HG03103 (cell line): ENCODE measurements around the gene INTS14.
"Not testable (repeated sequence)": the region's sequence is repeated elsewhere in the genome, so short reads cannot be mapped to it uniquely, and the experiment has no call there.

Source experiments
- ATAC-seq: cut with Tn5 transposase; IDR thresholded peaks from one replicate; pipeline ENCODE4 v1.9.1; 2021; ENCODE audit warnings: low read depth; ENCODE audit not compliant: unreplicated experiment

INTS14 gene

DNA sequence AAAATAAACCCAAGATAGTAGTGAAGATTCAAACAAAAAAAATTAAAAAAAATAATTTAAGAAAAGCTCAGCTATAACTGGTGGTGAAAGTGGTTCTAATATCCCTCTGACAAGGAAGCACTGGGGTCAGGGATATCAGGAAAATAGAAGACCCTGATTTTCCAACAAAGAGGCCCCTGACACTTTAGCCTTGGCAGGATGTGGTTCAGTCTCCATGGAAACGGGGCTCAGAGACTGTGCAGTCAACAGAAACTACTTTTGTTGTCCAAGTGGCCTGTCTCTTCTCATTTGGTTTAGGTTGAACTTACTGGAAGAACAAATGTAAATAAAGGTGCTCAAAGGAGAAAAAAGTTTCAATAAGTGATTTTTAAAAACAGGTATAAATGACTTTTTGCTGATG is 27.2 kb downstream of the INTS14 start:
- no peak for ATAC-seq

DNA sequence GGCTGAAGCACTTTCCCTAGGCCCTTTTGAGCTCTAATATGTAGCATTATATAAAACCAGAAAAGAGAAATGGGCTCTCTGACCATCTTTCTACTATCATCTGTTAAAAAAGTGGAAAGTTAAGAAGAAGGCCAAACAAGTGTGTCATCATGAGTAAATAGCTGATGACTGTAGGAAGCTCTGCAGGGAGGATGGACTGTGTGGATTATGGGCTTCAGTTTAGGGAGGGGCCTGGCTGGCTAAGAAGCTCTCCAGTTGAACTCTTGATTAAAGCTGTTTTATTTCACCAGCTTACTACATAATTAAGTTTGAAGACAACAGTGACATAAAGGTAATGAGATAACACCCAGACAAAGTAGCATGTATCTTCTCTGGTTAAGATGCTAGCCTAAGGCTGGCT is 30.6 kb downstream of the INTS14 start:
- no peak for ATAC-seq

- ATAC-seq, result no peak
Observed at GRCh38 chr15:65579762-65580161, 31.2 kb downstream of the INTS14 start.

- ATAC-seq, result no peak
Observed at GRCh38 chr15:65578904-65579728, 31.8 kb downstream of the INTS14 start.

DNA sequence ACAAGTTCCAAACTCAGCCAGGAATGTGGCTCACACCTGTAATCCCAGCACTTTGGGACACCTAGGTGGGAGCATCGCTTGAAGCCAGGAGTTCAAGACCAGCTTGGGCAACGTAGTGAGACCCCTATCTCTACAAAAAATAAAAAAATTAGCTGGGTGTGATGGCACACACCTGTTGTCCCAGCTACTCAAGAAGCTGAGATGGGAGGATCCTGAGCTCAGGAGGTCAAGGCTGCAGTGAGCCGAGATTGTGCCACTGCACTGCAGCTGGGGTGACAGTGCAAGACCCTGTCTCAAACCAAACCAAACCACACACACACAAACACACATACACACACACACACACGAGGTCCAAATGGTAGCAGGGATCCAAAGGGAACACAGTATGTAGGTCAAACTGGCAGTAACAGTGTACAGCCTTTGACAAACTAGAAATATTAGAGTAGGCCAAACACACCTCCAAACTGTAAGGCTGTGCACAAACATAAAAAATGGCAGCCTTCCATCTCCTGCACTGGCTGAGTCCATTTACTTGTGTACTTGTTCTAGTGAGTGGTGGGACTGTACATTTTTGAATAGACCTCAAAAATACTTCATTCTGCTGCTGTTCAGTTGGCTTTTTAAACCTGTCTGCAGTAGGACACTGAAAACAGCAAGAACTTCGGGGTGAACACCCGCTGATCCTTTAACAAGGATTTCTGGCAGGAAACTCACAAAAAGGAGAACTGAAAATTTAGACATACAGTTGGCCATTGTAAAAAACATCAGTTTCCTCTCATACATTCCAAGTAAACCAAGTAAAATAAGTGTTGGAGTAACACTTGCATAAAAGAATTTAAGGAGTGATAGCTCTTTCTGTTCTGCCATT is 33.6 kb downstream of the INTS14 start:
- ATAC-seq, result no peak

- ATAC-seq, result no peak
Observed at GRCh38 chr15:65576664-65577063, 34.3 kb downstream of the INTS14 start.

- no peak for ATAC-seq
Observed at GRCh38 chr15:65571971-65572370, 39.0 kb downstream of the INTS14 start.

DNA sequence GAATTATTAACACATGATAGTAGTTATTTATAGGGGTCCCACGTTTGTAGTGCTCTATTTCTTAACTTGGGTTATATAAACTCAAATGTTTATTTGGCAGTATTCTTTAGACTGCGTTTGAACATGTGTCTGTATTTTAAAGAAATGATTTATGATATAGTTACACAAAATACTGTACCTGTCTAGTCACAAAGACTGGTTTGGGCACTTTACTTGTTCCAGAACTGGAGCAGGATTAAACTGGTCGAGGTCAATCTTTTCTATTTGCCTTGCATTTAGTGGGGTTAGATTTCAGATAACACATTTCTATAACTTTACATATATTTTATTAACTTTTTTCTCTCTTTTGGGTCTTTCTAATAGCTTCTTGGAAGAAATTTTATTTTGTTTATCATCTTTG is 41.2 kb downstream of the INTS14 start:
- no peak for ATAC-seq

- ATAC-seq, result no peak
Observed at GRCh38 chr15:65561934-65562333, 49.0 kb downstream of the INTS14 start.

DNA sequence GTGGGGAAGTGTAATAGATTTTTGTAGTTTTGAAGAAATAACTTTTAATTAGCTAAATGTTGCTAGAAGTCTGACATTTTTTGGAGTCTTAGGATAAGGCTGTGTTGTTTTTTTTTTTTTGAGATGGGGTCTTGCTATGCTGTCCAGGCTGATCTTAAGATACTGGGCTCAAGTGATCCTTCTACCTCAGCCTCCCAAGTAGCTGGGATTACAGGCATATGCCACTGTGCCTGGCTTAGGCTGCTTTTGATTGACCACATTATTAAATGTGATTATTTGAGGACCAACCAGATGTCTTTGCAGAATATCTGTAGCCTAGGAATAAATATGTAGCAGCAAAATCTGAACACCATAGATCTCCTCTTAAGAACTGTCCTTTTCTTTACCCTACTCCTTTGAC is 51.0 kb downstream of the INTS14 start:
- no peak for ATAC-seq

DNA sequence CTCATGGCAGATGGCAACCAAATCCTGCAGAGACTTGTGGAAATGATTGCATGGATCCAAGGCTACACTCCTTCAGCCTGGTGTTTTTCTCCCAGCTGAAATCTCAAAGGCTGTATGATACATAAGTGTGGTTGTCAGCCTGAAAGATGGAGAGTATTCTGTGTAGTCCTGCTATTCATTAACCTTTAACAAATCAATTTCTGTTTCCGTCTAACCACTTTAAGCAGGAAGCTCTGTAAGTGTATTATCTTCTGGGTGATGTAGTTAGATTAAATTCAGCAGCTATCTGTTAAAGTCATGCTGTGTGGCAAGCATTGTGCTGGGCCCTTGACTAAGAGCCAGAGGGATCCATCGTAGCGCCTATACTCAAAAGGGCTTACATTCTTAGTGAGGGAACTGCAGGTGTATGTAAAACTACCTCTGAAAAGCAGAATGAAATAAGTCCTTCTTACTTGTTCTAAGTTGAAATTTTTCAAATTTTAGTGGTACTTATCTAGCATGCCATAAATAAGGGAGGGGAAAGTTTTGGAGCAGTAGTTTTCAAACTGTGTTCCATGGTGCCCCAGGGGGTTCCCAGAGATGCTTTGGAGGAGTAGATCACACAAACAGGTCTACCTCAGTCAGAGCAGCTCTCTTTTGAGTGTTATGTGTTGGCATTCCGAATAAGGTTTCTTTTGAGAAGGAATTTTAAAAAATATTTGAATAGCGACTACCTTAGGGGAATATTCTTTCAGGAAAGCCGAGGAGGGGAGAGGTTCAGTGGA is 51.8 kb downstream of the INTS14 start:
- ATAC-seq, result no peak

GRCh38 chr15:65558336-65558735 is 52.6 kb downstream of the INTS14 start:
- no peak for ATAC-seq

GRCh38 chr15:65556622-65557021 is 54.3 kb downstream of the INTS14 start:
- no peak for ATAC-seq

DNA sequence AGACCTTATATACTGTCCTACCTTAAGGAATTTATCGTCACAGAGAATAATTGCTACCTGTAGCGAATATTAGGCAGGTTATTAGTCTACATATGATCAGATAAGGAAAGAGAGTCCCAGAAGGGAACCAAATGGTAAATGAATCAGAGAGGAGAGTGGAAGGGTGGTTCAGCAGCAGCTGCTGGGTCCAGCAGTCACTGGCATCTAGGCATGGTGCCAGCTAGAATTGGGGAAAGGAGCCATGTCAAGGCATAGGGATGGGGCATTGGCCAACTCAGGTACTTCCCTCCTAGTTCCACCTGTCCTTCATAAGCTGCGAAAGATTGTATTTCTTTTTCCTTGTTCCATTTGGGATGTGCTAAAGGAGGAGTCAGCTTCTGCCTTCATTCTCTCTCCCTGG is 57.2 kb downstream of the INTS14 start:
- no peak for ATAC-seq

GRCh38 chr15:65552851-65553250 is 58.1 kb downstream of the INTS14 start:
- not testable (repeated sequence) for ATAC-seq

- ATAC-seq, result no peak
Observed at GRCh38 chr15:65551183-65551582, 59.7 kb downstream of the INTS14 start.

DNA sequence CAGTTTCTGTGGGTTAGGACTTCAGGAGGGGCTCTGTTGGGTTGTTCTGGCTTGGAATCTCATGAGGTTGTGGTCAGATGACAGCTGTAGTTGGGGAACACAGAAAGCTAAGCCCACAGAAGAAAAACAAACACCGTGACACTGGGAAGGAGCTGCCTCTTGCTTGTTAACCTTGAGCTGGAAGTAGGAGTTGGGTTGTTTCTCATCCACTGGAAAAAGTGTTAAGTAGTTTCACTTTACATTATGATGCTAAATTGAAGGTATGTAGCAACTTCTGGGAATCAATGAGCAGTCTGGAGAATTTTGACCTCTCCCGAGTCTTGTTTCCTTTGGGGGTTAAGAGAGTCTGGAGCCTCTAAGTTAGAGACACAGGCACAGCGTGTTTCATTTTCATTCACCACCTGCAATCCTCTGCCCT is 60.2 kb downstream of the INTS14 start:
- no peak for ATAC-seq

- ATAC-seq, result not testable (repeated sequence)
Observed at GRCh38 chr15:65549288-65549687, 61.6 kb downstream of the INTS14 start.

DNA sequence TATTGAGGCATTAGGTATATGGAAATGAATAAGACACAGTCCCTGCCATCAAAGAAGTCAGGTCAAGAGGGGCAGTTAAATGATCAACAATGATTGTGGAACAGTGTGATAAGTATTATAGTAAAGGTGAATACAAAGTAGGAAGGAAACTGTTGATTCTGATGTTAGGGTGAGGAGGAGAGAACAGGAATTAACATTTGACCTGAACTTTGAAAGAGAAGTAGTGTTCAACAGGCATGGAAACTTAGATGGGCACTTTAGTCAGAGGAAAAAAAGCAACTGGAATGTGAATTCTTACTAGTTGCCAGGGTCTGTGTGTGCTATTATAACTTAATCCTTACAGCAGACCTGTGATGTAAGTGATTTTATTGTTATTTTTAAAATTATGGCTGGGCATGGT is 63.1 kb downstream of the INTS14 start:
- ATAC-seq, result no peak

- no peak for ATAC-seq
Observed at GRCh38 chr15:65541231-65541820, 69.6 kb downstream of the INTS14 start.

DNA sequence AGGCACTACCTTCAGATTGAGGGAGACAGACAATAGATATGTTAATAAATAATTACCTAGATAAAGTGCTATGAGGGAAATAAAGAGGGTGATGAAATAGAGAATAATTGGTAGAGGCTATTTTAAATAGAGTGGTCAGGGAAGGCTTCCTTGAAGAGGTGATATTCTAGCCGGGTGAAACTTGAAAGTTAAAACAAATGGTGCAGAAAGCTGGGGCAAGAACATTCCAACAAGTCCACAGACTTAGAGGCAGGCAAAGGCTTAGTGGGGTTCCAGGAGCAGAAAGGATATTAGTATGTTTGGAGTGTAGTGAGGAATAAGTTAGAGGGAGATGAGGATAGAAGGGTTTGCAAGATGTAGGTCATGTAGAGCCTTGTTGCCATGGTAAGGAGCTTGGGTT is 70.6 kb downstream of the INTS14 start:
- no peak for ATAC-seq
